HepG2 (cell line): ENCODE results near the gene TRIM66. TPM values are rescaled to one million over a fixed set of nuclear protein-coding genes. Genes with fewer than 3 reads are reported as not detected.

Source experiments
- ATAC-seq: fragments of 200-7000 bp; cut with Tn5 transposase; 3 replicates; pipeline ENCODE4 v1.9.1; 2020; ENCODE audit warnings: mild to moderate bottlenecking, moderate library complexity
- BruUV-seq: library from RNA; stranded (reverse); fragments of 400-500 nt; replicated peaks from 2 replicates; lab custom pipeline; 2021; lab: Mats Ljungman, UMichigan
- CTCF ChIA-PET: fragments of 300-600 bp; formaldehyde crosslinking; extraction: SDS; loops from one replicate; lab custom pipeline; 2021; ENCODE audit warnings: low total read pairs, inconsistent platforms, low intra/inter-chr PET ratio; lab: Yijun Ruan, JAX
- POLR2A ChIA-PET: fragments of 350-600 bp; sonication (Branson Sonifier 250); formaldehyde crosslinking; loops from one replicate; lab custom pipeline; 2020; ENCODE audit warnings: antibody characterized with exemption, inconsistent platforms; lab: Yijun Ruan, JAX
- DNase-seq: peaks from one replicate; pipeline ENCODE4 v3.0.0-alpha.2; 2015; ENCODE audit warnings: low spot score
- FAIRE-seq: peaks from 3 replicates; lab custom pipeline; 2011; peaks lifted over from hg19 to GRCh38; lab: Jason Lieb, UNC
- H2AFZ ChIP-seq: one replicate; pipeline ENCODE4 v1.6.1; 2011; ENCODE audit warnings: low read length, inconsistent platforms
- H3K27ac ChIP-seq: fragments of 300-600 bp; 3 replicates; pipeline ENCODE4 v1.8.0; 2011; ENCODE audit warnings: mixed run types, mild to moderate bottlenecking, mixed read lengths, low read length, inconsistent platforms; ENCODE audit not compliant: insufficient read depth; ENCODE audit errors: extremely low read length
- H3K27me3 ChIP-seq, 2 experiments: fragments of 200-600 bp in 1 of 2; 2 replicates in 1 of 2; 3 replicates in 1 of 2; pipeline versions ENCODE4 v1.6.0 to v1.8.0; 2011; ENCODE audit warnings: low read length in 2 of 2, mild to moderate bottlenecking in 2 of 2, moderate library complexity in 2 of 2, inconsistent platforms in 1 of 2; ENCODE audit not compliant: insufficient read depth in 2 of 2, control insufficient read depth in 1 of 2
- H3K36me3 ChIP-seq, 2 experiments: fragments of 200-600 bp in 1 of 2; replicated peaks in 1 of 2; 2 replicates in 1 of 2; 3 replicates in 1 of 2; pipeline versions ENCODE4 v1.5.1 to v1.8.0; 2011; ENCODE audit warnings: low read length in 2 of 2, inconsistent platforms in 1 of 2; ENCODE audit not compliant: insufficient read depth in 2 of 2, control insufficient read depth in 1 of 2
- H3K4me1 ChIP-seq: 2 replicates; pipeline ENCODE4 v1.5.1; 2012; ENCODE audit warnings: low read length, inconsistent platforms; ENCODE audit not compliant: insufficient read depth
- H3K4me2 ChIP-seq: 2 replicates; pipeline ENCODE4 v1.6.0; 2011; ENCODE audit warnings: low read depth, low read length, inconsistent platforms
- H3K4me3 ChIP-seq, 3 experiments: fragments of 200-600 bp in 1 of 3; sonication (generic), shearing (Covaris generic) in 1 of 3; replicated peaks in 1 of 3; 2 replicates each; pipeline ENCODE4 v1.5.1; 2011 to 2016; ENCODE audit warnings: low read length in 3 of 3, inconsistent platforms in 2 of 3, low read depth in 2 of 3, mild to moderate bottlenecking in 2 of 3, control low read depth in 1 of 3, mixed read lengths in 1 of 3; ENCODE audit not compliant: insufficient read depth in 1 of 3
- H3K79me2 ChIP-seq: one replicate; pipeline ENCODE4 v1.6.1; 2011; ENCODE audit warnings: low read length, inconsistent platforms; ENCODE audit not compliant: insufficient read depth
- H3K9ac ChIP-seq: 2 replicates; pipeline ENCODE4 v1.6.0; 2011; ENCODE audit warnings: mild to moderate bottlenecking, low read depth, low read length, inconsistent platforms; ENCODE audit not compliant: insufficient read depth
- H3K9me3 ChIP-seq: 2 replicates; pipeline ENCODE4 v1.5.1; 2012; ENCODE audit warnings: mild to moderate bottlenecking, low read length
- H4K20me1 ChIP-seq: 2 replicates; pipeline ENCODE4 v1.6.0; 2011; ENCODE audit warnings: inconsistent platforms, mild to moderate bottlenecking, low read length, moderate library complexity; ENCODE audit not compliant: insufficient read depth
- FOXA3 ChIP-seq: IDR thresholded peaks from 2 replicates; pipeline ENCODE4 v1.6.1; 2016; ENCODE audit warnings: missing genetic modification reagents, missing compliant biosample characterization
- HBP1 ChIP-seq: IDR thresholded peaks from 2 replicates; pipeline ENCODE4 v1.6.1; 2016; ENCODE audit warnings: low read depth, control low read depth
- MTF2 ChIP-seq: sonication (generic); formaldehyde crosslinking; IDR thresholded peaks from 2 replicates; pipeline ENCODE4 v1.5.0; 2020; ENCODE audit warnings: missing genetic modification reagents, borderline replicate concordance
- RBM22 ChIP-seq: fragments of 200-400 bp; formaldehyde crosslinking; optimal IDR thresholded peaks from 2 replicates; pipeline ENCODE3; 2017; ENCODE audit warnings: mild to moderate bottlenecking, low read length, moderate library complexity
- ZBTB34 ChIP-seq: sonication (generic); formaldehyde crosslinking; IDR thresholded peaks from 2 replicates; pipeline ENCODE4 v1.8.0; 2022; ENCODE audit warnings: mild to moderate bottlenecking, missing genetic modification reagents
- ZC3H4 ChIP-seq: sonication (generic); formaldehyde crosslinking; IDR thresholded peaks from 2 replicates; pipeline ENCODE4 v1.4.0; 2020; ENCODE audit warnings: missing genetic modification reagents, borderline replicate concordance
- ZNF570 ChIP-seq: sonication (generic); formaldehyde crosslinking; IDR thresholded peaks from 2 replicates; pipeline ENCODE4 v1.4.0; 2020; ENCODE audit warnings: mild to moderate bottlenecking, missing genetic modification reagents, borderline replicate concordance
- WGBS: methylation state at CpG from one replicate; pipeline ENCODE4 v1.1.6; 2017; ENCODE audit warnings: low lambda C conversion rate; 5-methylcytosine and 5-hydroxymethylcytosine counted together
- in situ Hi-C: cut with HindIII; loops from 2 replicates; pipeline ENCODE4 v1.10.0; 2017; ENCODE audit warnings: low pct_unique_long_range_greater_than_20kb; ENCODE audit not compliant: extremely low pct_ligation_motif_present
- intact Hi-C: fragments of 100-400 bp; cut with micrococcal nuclease; formaldehyde crosslinking; loops from one replicate; pipeline ENCODE4 v1.10.0; 2022; ENCODE audit not compliant: unreplicated experiment
- polyA plus RNA-seq, 8 experiments: library from polyadenylated mRNA; depleted of rRNA in 3 of 8; stranded (reverse) in 7 of 8; unstranded in 1 of 8; fragments of >200 nt; fragmentation: Illumina TruSeq in 4 of 8; extraction: Trizol in 4 of 8; gene quantifications; 2 replicates each; pipeline versions ENCODE4 v1.2.1 to v1.2.3, GENCODE V29; 2011 to 2016; ENCODE audit warnings: low read depth in 4 of 8, missing spikeins in 1 of 8, mixed read lengths in 1 of 8; ENCODE audit not compliant: insufficient read depth in 1 of 8
- total RNA-seq, 5 experiments: library from RNA; depleted of rRNA; stranded (reverse); fragments of >200 nt; fragmentation: Illumina TruSeq; extraction: Trizol; gene quantifications; 2 replicates each; pipeline ENCODE4 v1.2.3, GENCODE V29; 2016; ENCODE audit warnings: low read depth in 1 of 5
- TF ChIP-seq, protein P1 (sequence below): sonication (generic); formaldehyde crosslinking; IDR thresholded peaks from 2 replicates; pipeline ENCODE4 v1.9.0; 2021; ENCODE audit warnings: mild to moderate bottlenecking, missing genetic modification reagents
- TF ChIP-seq, protein P2 (sequence below): sonication (generic); formaldehyde crosslinking; IDR thresholded peaks from 2 replicates; pipeline ENCODE4 v1.4.0; 2020; ENCODE audit warnings: mild to moderate bottlenecking, low read depth, missing genetic modification reagents

TRIM66 gene
- total and polyA plus RNA-seq, 2 of the 13 experiments (the other 11 are each of a cell fraction or from before 2014, with no cell fraction given) = 4.9 to 6.1 TPM

DNA sequence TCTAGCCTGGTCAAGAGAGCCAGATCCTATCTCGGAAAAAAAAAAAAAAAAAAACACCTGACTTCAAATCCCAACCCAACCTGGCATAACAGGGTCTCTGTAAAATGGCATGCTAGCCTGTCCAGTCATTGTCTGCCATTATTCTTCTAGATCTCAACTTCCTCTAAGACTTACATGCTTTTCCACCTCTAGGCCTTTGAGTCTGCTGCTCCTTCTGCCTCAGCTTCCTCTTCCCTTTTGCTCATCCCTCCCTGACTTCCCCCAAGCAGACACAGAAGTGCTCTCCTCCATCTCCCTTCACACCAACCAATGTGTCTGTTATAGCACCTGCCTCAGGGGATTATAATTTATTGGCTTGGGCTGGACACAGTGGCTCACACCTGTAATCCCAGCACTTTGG, 96.3 kb downstream of the TRIM66 start:
- H3K79me2 ChIP-seq = no peaks in the 10 kb centered on the region
- no peak overlapping the region for H3K9ac ChIP-seq
- peaks cover 12% of the 10 kb centered on the region for H3K4me1 ChIP-seq
- H2AFZ ChIP-seq = no peak overlapping the region
- in situ Hi-C loops (no loop called here), intact Hi-C loops (no loop called here)
- H4K20me1 ChIP-seq = no peaks in the 10 kb centered on the region
- H3K27ac ChIP-seq = no peak overlapping the region
- H3K9me3 ChIP-seq = no peaks in the 10 kb centered on the region
- ATAC-seq (no peak), FAIRE-seq (no peak), DNase-seq (no peak)
- ChIA-PET POLR2A (no interaction called here), CTCF (no interaction called here)
- no peak overlapping the region for H3K4me2 ChIP-seq
- WGBS = 36% methylated on average over 1 of the region's 1 CpG
- H3K36me3 ChIP-seq = no peaks in the 10 kb centered on the region
- TF ChIP-seq, protein P1, sequence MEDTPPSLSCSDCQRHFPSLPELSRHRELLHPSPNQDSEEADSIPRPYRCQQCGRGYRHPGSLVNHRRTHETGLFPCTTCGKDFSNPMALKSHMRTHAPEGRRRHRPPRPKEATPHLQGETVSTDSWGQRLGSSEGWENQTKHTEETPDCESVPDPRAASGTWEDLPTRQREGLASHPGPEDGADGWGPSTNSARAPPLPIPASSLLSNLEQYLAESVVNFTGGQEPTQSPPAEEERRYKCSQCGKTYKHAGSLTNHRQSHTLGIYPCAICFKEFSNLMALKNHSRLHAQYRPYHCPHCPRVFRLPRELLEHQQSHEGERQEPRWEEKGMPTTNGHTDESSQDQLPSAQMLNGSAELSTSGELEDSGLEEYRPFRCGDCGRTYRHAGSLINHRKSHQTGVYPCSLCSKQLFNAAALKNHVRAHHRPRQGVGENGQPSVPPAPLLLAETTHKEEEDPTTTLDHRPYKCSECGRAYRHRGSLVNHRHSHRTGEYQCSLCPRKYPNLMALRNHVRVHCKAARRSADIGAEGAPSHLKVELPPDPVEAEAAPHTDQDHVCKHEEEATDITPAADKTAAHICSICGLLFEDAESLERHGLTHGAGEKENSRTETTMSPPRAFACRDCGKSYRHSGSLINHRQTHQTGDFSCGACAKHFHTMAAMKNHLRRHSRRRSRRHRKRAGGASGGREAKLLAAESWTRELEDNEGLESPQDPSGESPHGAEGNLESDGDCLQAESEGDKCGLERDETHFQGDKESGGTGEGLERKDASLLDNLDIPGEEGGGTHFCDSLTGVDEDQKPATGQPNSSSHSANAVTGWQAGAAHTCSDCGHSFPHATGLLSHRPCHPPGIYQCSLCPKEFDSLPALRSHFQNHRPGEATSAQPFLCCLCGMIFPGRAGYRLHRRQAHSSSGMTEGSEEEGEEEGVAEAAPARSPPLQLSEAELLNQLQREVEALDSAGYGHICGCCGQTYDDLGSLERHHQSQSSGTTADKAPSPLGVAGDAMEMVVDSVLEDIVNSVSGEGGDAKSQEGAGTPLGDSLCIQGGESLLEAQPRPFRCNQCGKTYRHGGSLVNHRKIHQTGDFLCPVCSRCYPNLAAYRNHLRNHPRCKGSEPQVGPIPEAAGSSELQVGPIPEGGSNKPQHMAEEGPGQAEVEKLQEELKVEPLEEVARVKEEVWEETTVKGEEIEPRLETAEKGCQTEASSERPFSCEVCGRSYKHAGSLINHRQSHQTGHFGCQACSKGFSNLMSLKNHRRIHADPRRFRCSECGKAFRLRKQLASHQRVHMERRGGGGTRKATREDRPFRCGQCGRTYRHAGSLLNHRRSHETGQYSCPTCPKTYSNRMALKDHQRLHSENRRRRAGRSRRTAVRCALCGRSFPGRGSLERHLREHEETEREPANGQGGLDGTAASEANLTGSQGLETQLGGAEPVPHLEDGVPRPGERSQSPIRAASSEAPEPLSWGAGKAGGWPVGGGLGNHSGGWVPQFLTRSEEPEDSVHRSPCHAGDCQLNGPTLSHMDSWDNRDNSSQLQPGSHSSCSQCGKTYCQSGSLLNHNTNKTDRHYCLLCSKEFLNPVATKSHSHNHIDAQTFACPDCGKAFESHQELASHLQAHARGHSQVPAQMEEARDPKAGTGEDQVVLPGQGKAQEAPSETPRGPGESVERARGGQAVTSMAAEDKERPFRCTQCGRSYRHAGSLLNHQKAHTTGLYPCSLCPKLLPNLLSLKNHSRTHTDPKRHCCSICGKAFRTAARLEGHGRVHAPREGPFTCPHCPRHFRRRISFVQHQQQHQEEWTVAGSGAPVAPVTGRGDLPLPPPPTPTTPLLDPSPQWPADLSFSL (CRISPR knock-in tag) = no peak
- TF ChIP-seq, protein P2, sequence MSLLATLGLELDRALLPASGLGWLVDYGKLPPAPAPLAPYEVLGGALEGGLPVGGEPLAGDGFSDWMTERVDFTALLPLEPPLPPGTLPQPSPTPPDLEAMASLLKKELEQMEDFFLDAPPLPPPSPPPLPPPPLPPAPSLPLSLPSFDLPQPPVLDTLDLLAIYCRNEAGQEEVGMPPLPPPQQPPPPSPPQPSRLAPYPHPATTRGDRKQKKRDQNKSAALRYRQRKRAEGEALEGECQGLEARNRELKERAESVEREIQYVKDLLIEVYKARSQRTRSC (CRISPR knock-in tag) = no peak
- TF ChIP-seq ZBTB34 (CRISPR knock-in tag) = no peak
- TF ChIP-seq ZC3H4 (CRISPR knock-in tag) = no peak
- TF ChIP-seq ZNF570 (CRISPR knock-in tag) = no peak
- no peak for TF ChIP-seq FOXA3 (CRISPR knock-in tag)
- no peak for TF ChIP-seq MTF2 (CRISPR knock-in tag)
- no peak for TF ChIP-seq RBM22
- no peak for TF ChIP-seq HBP1 (CRISPR knock-in tag)
- H3K4me3 ChIP-seq = no peak overlapping the region
- no TSS peak for BruUV-seq
- H3K27me3 ChIP-seq = no peaks in the 10 kb centered on the region
